Endothelial cell of umbilical vein (primary cell): ENCODE measurements around the gene CPNE5.

Experiments
- POLR2AphosphoS5 ChIP-seq: IDR thresholded peaks from 2 replicates; pipeline ENCODE4 v1.6.1; 2012; ENCODE audit warnings: low read depth, mild to moderate bottlenecking, control low read depth, low read length, moderate library complexity; ENCODE audit not compliant: insufficient read depth
- TF ChIP-seq, protein P1 (sequence below), 2 donors: IDR thresholded peaks; 1 replicate in 1 of 2; 2 replicates in 1 of 2; pipeline ENCODE4 v1.5.1; 2011; ENCODE audit warnings: low read length in 2 of 2, mild to moderate bottlenecking in 2 of 2, moderate library complexity in 2 of 2, control low read depth in 1 of 2, inconsistent platforms in 1 of 2, low read depth in 1 of 2; ENCODE audit not compliant: insufficient read depth in 1 of 2; ENCODE audit errors: extremely low read depth in 1 of 2

DNA sequence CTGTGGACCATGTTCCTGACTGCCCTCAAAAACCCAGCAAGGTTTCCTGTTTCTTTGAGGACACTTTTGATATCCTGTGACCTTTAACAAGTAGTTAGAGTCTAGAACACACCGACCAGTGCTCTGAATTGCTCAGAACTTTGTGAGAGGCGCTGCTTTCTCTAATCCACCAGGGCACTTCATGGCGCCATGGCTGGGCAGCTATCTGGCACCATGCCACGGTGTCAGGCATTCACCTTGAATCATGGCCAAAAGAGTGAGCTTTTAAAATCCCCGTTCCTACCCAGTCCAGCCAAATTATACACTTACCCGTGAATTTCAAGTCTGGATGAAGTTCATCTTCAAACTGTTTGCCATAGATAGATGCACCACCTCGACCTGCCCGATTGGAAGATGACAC lies 17.0 kb upstream of the CPNE5 start:
- TF ChIP-seq, protein P1, sequence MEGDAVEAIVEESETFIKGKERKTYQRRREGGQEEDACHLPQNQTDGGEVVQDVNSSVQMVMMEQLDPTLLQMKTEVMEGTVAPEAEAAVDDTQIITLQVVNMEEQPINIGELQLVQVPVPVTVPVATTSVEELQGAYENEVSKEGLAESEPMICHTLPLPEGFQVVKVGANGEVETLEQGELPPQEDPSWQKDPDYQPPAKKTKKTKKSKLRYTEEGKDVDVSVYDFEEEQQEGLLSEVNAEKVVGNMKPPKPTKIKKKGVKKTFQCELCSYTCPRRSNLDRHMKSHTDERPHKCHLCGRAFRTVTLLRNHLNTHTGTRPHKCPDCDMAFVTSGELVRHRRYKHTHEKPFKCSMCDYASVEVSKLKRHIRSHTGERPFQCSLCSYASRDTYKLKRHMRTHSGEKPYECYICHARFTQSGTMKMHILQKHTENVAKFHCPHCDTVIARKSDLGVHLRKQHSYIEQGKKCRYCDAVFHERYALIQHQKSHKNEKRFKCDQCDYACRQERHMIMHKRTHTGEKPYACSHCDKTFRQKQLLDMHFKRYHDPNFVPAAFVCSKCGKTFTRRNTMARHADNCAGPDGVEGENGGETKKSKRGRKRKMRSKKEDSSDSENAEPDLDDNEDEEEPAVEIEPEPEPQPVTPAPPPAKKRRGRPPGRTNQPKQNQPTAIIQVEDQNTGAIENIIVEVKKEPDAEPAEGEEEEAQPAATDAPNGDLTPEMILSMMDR (IDR thresholded peaks at IDR 0.05; ENCODE audit: extremely low read depth in 1 of 2, insufficient read depth in 1 of 2, low read depth in 1 of 2, low read length in 2 of 2) = no peak
- no peak for TF ChIP-seq POLR2AphosphoS5
